ENCODE results near the gene UST.

GRCh38 chr6:148735989-148736388, 10.8 kb upstream of the UST start:
- TF ChIP-seq CTCF (IDR thresholded peaks at IDR 0.05; ENCODE audit: poor library complexity) = no peak
- no peak for TF ChIP-seq EZH2 (IDR thresholded peaks at IDR 0.05; ENCODE audit: borderline replicate concordance)
- TF ChIP-seq EZH2phosphoT487 (IDR thresholded peaks at IDR 0.05; ENCODE audit: low read depth, severe bottlenecking, unreplicated experiment) = no peak
